Measurements from ENCODE around the gene PRKAR2A.
"Not testable (repeated sequence)": the region's sequence is repeated elsewhere in the genome, so short reads cannot be mapped to it uniquely, and the experiment has no call there.

PRKAR2A gene

DNA sequence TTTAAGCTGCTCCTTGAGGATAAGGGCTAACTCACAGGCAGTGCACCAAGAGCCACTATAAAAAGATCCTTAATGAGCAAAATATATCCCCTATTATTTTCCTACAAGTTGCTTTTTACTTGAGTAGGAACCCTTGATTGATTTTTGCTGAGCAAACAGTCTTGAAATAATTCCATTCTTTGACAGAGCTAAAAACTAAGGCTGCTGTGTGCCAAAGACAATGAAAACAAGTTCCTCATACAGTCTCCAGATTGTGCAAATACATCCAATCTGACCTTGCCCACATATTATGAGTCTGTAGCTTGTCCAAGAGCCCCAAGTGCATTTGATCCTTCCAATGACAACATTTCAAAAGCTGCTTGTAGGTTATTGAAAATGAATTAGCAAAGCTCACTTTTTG, 15.0 kb downstream of the PRKAR2A start:
- no peak for ATAC-seq
- TF ChIP-seq TCF4 (CRISPR knock-in tag; IDR thresholded peaks at IDR 0.05; ENCODE audit: borderline replicate concordance) (no peak), BACH2 (CRISPR knock-in tag; IDR thresholded peaks at IDR 0.05; ENCODE audit: borderline replicate concordance) (no peak), ISL1 (CRISPR knock-in tag; IDR thresholded peaks at IDR 0.05) (no peak), TOX (CRISPR knock-in tag; IDR thresholded peaks at IDR 0.05; ENCODE audit: borderline replicate concordance) (no peak), ZNF8 (CRISPR knock-in tag; IDR thresholded peaks at IDR 0.05) (no peak), GLIS3 (CRISPR knock-in tag; IDR thresholded peaks at IDR 0.05) (no peak), SNAI2 (CRISPR knock-in tag; IDR thresholded peaks at IDR 0.05) (no peak), RARB (CRISPR knock-in tag; IDR thresholded peaks at IDR 0.05) (no peak), ESRRG (CRISPR knock-in tag; IDR thresholded peaks at IDR 0.05) (no peak), CSDC2 (CRISPR knock-in tag; IDR thresholded peaks at IDR 0.05) (no peak), ZFP3 (CRISPR knock-in tag; IDR thresholded peaks at IDR 0.05) (no peak), PPARA (CRISPR knock-in tag; IDR thresholded peaks at IDR 0.05; ENCODE audit: borderline replicate concordance) (no peak), ZFP30 (CRISPR knock-in tag; IDR thresholded peaks at IDR 0.05) (no peak), ZNF565 (CRISPR knock-in tag; conservative IDR thresholded peaks at IDR 0.05; ENCODE audit: low read depth) (no peak), ZNF70 (CRISPR knock-in tag; IDR thresholded peaks at IDR 0.05) (no peak)
- TF ChIP-seq, protein P1, sequence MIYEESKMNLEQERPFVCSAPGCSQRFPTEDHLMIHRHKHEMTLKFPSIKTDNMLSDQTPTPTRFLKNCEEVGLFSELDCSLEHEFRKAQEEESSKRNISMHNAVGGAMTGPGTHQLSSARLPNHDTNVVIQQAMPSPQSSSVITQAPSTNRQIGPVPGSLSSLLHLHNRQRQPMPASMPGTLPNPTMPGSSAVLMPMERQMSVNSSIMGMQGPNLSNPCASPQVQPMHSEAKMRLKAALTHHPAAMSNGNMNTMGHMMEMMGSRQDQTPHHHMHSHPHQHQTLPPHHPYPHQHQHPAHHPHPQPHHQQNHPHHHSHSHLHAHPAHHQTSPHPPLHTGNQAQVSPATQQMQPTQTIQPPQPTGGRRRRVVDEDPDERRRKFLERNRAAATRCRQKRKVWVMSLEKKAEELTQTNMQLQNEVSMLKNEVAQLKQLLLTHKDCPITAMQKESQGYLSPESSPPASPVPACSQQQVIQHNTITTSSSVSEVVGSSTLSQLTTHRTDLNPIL (CRISPR knock-in tag; IDR thresholded peaks at IDR 0.05; ENCODE audit: low read depth) = no peak
- TF ChIP-seq, protein P2, sequence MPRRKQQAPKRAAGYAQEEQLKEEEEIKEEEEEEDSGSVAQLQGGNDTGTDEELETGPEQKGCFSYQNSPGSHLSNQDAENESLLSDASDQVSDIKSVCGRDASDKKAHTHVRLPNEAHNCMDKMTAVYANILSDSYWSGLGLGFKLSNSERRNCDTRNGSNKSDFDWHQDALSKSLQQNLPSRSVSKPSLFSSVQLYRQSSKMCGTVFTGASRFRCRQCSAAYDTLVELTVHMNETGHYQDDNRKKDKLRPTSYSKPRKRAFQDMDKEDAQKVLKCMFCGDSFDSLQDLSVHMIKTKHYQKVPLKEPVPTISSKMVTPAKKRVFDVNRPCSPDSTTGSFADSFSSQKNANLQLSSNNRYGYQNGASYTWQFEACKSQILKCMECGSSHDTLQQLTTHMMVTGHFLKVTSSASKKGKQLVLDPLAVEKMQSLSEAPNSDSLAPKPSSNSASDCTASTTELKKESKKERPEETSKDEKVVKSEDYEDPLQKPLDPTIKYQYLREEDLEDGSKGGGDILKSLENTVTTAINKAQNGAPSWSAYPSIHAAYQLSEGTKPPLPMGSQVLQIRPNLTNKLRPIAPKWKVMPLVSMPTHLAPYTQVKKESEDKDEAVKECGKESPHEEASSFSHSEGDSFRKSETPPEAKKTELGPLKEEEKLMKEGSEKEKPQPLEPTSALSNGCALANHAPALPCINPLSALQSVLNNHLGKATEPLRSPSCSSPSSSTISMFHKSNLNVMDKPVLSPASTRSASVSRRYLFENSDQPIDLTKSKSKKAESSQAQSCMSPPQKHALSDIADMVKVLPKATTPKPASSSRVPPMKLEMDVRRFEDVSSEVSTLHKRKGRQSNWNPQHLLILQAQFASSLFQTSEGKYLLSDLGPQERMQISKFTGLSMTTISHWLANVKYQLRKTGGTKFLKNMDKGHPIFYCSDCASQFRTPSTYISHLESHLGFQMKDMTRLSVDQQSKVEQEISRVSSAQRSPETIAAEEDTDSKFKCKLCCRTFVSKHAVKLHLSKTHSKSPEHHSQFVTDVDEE (CRISPR knock-in tag; IDR thresholded peaks at IDR 0.05) = no peak
- TF ChIP-seq, protein P3, sequence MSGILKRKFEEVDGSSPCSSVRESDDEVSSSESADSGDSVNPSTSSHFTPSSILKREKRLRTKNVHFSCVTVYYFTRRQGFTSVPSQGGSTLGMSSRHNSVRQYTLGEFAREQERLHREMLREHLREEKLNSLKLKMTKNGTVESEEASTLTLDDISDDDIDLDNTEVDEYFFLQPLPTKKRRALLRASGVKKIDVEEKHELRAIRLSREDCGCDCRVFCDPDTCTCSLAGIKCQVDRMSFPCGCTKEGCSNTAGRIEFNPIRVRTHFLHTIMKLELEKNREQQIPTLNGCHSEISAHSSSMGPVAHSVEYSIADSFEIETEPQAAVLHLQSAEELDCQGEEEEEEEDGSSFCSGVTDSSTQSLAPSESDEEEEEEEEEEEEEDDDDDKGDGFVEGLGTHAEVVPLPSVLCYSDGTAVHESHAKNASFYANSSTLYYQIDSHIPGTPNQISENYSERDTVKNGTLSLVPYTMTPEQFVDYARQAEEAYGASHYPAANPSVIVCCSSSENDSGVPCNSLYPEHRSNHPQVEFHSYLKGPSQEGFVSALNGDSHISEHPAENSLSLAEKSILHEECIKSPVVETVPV (CRISPR knock-in tag; IDR thresholded peaks at IDR 0.05) = no peak

DNA sequence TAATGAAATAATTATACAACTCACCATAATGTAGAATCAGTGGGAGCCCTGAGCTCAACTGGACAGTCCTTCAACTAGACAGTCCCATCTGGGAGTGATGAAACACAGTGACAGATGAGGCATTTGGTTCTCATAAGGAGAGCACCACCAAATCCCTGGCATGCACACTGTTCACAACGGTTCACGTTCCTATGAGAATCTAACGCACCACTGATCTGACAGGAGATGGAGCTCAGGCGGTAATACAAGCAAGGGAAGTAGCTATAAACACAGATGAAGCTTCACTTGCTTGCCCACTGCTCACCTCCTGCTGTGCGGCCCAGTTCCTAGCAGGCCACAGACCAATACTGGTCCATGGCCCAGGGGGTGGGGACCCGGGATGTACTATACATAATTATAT, 17.0 kb downstream of the PRKAR2A start:
- ATAC-seq = no peak
- no peak for TF ChIP-seq ARNTL (CRISPR knock-in tag; IDR thresholded peaks at IDR 0.05; ENCODE audit: borderline replicate concordance, low read depth)
- TF ChIP-seq CSDC2 (CRISPR knock-in tag; IDR thresholded peaks at IDR 0.05) = no peak
- TF ChIP-seq, protein P1 (CRISPR knock-in tag; IDR thresholded peaks at IDR 0.05; ENCODE audit: low read depth) = no peak
- no peak for TF ChIP-seq ZNF565 (CRISPR knock-in tag; conservative IDR thresholded peaks at IDR 0.05; ENCODE audit: low read depth)
- no peak for TF ChIP-seq TCF4 (CRISPR knock-in tag; IDR thresholded peaks at IDR 0.05; ENCODE audit: borderline replicate concordance)
- TF ChIP-seq, protein P4, sequence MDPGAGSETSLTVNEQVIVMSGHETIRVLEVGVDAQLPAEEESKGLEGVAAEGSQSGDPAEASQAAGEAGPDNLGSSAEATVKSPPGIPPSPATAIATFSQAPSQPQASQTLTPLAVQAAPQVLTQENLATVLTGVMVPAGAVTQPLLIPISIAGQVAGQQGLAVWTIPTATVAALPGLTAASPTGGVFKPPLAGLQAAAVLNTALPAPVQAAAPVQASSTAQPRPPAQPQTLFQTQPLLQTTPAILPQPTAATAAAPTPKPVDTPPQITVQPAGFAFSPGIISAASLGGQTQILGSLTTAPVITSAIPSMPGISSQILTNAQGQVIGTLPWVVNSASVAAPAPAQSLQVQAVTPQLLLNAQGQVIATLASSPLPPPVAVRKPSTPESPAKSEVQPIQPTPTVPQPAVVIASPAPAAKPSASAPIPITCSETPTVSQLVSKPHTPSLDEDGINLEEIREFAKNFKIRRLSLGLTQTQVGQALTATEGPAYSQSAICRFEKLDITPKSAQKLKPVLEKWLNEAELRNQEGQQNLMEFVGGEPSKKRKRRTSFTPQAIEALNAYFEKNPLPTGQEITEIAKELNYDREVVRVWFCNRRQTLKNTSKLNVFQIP (CRISPR knock-in tag; IDR thresholded peaks at IDR 0.05; ENCODE audit: borderline replicate concordance, low read depth) = no peak
- TF ChIP-seq SNAI2 (CRISPR knock-in tag; IDR thresholded peaks at IDR 0.05) = no peak
- TF ChIP-seq OSR1 (CRISPR knock-in tag; IDR thresholded peaks at IDR 0.05) = no peak
- no peak for TF ChIP-seq RARB (CRISPR knock-in tag; IDR thresholded peaks at IDR 0.05)

DNA sequence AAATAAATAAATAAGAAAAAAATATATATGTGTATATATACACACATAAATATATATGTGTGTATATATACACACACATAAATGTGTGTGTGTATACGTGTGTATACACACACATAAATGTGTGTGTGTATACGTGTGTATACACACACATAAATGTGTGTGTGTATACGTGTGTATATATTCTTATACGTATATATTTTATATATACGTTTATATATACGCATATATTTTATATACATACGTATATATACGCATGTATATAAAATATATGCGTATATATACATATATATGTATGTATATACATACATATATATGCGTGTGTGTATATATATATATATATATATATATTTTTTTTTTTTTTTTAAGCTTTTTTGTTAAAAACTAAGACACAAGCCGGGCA, 18.1 kb downstream of the PRKAR2A start:
- ATAC-seq = not testable (repeated sequence)

DNA sequence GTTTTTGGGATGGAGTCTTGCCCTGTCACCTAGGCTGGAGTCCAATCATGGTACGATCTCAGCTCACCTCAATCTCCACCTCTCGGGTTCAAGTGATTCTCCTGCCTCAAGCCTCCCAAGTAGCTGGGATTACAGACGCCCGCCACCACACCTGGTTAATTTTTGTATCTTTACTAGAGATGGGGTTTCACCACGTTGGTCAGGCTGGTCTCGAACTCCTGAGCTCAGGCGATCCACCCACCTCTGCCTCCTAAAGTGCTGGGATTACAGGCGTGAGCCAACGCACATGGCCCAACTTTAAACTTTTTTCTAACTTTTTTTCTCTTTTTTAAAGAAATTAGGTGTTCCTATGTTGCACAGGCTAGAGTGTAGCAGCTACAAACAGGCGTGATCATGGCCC, 19.8 kb downstream of the PRKAR2A start:
- ATAC-seq = not testable (repeated sequence)

Measured in SK-N-SH treated with all-trans-retinoic acid at 6 μM for 48 hours (cell line).